Nephron (organoid): ENCODE measurements around the gene HAGHL.

ENCODE experiments used
- H3K27ac Mint-ChIP-seq, 3 experiments: 2 replicates each; pipeline ENCODE4 v1.8.0; 2020; ENCODE audit warnings: mixed read lengths in 3 of 3, mild to moderate bottlenecking in 2 of 3, moderate library complexity in 1 of 3
- H3K27me3 Mint-ChIP-seq: 2 replicates; pipeline ENCODE4 v1.8.0; 2021; ENCODE audit warnings: low read depth, mild to moderate bottlenecking, moderate library complexity, mixed read lengths
- H3K36me3 Mint-ChIP-seq: 2 replicates; pipeline ENCODE4 v1.8.0; 2020; ENCODE audit warnings: low read depth, mixed read lengths
- H3K4me1 Mint-ChIP-seq: 2 replicates; pipeline ENCODE4 v1.8.0; 2020; ENCODE audit warnings: mixed read lengths
- H3K4me3 Mint-ChIP-seq, 3 experiments: 2 replicates each; pipeline ENCODE4 v1.8.0; 2020; ENCODE audit warnings: mild to moderate bottlenecking in 3 of 3, mixed read lengths in 3 of 3, moderate library complexity in 2 of 3
- H3K9me3 Mint-ChIP-seq: 2 replicates; pipeline ENCODE4 v1.8.0; 2020; ENCODE audit warnings: mixed read lengths
- TF ChIP-seq, protein P1 (sequence below), 3 experiments: fragments of 200-600 bp; sonication (generic); IDR thresholded peaks; one replicate each; pipeline ENCODE4 v1.5.0; 2021; ENCODE audit warnings: antibody characterized with exemption in 3 of 3; ENCODE audit not compliant: unreplicated experiment in 3 of 3

Gene HAGHL, protein sequence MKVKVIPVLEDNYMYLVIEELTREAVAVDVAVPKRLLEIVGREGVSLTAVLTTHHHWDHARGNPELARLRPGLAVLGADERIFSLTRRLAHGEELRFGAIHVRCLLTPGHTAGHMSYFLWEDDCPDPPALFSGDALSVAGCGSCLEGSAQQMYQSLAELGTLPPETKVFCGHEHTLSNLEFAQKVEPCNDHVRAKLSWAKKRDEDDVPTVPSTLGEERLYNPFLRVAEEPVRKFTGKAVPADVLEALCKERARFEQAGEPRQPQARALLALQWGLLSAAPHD

DNA sequence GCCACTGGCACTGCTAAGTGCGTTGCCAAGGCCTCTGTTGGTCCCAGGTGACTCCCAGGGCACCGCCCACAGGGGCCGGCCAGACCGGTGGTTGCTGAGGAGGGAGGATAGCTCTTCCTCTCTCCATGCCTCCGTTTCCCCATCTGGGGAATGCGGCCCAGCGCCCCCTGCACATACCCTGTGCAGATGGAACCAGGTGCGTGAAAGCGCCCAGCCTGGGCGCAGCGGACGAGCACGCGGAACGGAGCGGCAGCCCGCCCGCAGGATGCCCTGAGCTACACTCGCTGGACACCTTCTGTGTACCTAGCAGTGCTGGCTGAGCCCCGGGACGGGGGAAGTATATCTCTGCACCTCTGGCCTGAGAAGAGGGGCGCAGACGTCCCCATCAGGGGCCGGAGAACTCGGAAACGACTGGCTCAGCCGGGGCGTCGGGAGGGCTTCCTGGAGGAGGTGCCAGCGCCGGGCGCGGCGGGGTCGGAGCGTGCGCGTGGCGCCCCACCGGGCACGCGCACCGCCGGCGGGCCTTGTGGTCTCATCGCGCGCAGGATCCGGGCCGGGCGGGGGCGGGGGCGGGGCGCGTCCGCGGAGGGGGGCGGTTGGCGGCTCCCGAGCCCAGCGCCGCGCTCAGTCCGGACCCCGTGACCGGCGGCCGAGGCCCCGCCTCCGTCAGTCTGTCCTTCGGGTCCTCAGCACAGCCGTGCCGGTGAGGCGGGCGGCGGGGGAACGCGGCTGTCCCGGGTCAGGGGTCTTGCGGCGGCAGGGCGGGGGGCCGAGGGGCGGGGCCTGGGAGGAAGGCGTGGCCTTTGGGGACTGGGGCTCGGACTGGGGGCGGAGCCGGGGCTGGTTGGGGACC is at the start of gene HAGHL, which contains the start of gene CCDC78:
Gene HAGHL, plus strand, starts transcription at position 669 of the 853 bp plus-strand sequence. CDS start 404 bp downstream, outside the sequence.
Gene CCDC78, minus strand, starts transcription at position 6 of the 853 bp plus-strand sequence. CDS start 76 bp downstream, outside the sequence.
- TF ChIP-seq, protein P1, sequence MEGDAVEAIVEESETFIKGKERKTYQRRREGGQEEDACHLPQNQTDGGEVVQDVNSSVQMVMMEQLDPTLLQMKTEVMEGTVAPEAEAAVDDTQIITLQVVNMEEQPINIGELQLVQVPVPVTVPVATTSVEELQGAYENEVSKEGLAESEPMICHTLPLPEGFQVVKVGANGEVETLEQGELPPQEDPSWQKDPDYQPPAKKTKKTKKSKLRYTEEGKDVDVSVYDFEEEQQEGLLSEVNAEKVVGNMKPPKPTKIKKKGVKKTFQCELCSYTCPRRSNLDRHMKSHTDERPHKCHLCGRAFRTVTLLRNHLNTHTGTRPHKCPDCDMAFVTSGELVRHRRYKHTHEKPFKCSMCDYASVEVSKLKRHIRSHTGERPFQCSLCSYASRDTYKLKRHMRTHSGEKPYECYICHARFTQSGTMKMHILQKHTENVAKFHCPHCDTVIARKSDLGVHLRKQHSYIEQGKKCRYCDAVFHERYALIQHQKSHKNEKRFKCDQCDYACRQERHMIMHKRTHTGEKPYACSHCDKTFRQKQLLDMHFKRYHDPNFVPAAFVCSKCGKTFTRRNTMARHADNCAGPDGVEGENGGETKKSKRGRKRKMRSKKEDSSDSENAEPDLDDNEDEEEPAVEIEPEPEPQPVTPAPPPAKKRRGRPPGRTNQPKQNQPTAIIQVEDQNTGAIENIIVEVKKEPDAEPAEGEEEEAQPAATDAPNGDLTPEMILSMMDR (IDR thresholded peaks at IDR 0.05; ENCODE audit: unreplicated experiment in 3 of 3) = no peak
- no peaks in the 10 kb centered on the region for H3K36me3 Mint-ChIP-seq
- H3K4me1 Mint-ChIP-seq = no peaks in the 10 kb centered on the region
- H3K9me3 Mint-ChIP-seq = no peaks in the 10 kb centered on the region
- H3K27me3 Mint-ChIP-seq = peaks cover 13% of the 10 kb centered on the region
- H3K4me3 Mint-ChIP-seq = peak within 1 kb of the TSS; percentile 22 to 75 (median 47)
- H3K27ac Mint-ChIP-seq = no peak within 1 kb of the TSS

DNA sequence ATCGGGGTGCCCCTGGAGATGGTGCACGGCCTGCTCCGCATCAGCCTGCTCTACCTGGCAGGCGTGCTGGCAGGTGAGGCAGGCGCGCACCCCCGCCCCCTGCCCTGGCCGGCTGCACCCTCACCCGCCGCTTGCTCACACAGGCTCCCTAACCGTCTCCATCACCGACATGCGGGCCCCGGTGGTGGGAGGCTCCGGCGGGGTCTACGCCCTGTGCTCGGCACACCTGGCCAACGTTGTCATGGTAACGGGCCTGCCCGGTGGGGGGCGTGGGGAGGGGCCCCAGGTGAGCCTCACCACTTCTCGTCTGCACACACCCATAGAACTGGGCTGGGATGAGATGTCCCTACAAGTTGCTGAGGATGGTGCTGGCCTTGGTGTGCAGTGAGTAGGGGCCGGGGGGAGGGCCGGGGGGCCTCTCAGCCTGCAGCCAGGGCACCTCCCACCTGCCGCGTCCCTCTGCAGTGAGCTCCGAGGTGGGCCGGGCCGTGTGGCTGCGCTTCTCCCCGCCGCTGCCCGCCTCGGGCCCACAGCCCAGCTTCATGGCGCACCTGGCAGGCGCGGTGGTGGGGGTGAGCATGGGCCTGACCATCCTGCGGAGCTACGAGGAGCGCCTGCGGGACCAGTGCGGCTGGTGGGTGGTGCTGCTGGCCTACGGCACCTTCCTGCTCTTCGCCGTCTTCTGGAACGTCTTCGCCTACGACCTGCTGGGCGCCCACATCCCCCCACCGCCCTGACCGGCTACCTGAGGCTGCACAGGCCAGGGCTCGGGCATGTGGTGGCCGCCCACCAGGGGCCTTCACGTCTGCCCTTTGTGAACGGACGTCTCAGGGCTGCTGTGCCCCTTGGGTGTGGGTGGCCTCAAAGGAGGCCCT is 49.4 kb upstream of the HAGHL start:
- Mint-ChIP-seq H3K36me3 (no peaks in the 10 kb centered on the region), H3K4me1 (peaks cover 3% of the 10 kb centered on the region), H3K4me3 (no peak overlapping the region), H3K27me3 (peaks cover 6% of the 10 kb centered on the region), H3K9me3 (no peaks in the 10 kb centered on the region), H3K27ac (no peak overlapping the region)
- TF ChIP-seq, protein P1 (IDR thresholded peaks at IDR 0.05; ENCODE audit: unreplicated experiment in 3 of 3) = no peak

DNA sequence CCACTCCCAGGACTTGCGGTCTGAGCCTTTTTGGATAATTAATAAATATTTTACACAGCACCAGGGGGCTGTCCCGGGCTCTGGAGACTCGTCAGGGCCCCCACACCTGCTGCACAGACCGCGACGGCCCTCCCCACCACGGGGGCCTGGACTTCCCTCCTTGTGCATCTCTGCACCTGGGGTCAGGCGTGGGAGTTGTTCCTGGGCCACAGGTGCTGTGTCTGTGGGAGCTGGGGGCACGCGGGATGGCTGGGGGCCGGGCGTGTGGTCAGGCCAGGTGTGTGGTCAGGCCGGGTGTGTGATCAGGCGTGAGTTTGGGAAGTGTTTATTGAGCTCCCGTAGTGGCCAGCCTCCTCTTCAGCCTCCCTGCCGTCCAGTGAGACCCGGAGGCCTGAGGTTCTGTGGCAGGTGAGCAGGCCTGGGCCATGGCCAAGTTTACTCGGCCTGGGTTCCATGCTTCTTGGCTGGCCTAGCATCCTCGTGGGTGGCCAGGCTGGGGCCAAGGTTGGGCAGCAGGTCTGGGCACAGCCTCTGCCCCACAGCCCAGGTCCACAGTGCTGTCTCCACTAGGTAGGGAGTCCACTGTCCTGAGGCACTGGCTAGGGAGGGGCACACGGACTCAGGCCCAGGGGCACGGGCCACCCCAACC is 48.6 kb upstream of the HAGHL start:
- Mint-ChIP-seq H3K4me1 (peaks cover 4% of the 10 kb centered on the region), H3K9me3 (no peaks in the 10 kb centered on the region), H3K27ac (no peak overlapping the region), H3K36me3 (no peaks in the 10 kb centered on the region), H3K27me3 (peaks cover 6% of the 10 kb centered on the region), H3K4me3 (peak overlapping the region in 2 of 3 experiments; percentile 86 to 88)
- TF ChIP-seq, protein P1 (IDR thresholded peaks at IDR 0.05; ENCODE audit: unreplicated experiment in 3 of 3) = no peak

DNA sequence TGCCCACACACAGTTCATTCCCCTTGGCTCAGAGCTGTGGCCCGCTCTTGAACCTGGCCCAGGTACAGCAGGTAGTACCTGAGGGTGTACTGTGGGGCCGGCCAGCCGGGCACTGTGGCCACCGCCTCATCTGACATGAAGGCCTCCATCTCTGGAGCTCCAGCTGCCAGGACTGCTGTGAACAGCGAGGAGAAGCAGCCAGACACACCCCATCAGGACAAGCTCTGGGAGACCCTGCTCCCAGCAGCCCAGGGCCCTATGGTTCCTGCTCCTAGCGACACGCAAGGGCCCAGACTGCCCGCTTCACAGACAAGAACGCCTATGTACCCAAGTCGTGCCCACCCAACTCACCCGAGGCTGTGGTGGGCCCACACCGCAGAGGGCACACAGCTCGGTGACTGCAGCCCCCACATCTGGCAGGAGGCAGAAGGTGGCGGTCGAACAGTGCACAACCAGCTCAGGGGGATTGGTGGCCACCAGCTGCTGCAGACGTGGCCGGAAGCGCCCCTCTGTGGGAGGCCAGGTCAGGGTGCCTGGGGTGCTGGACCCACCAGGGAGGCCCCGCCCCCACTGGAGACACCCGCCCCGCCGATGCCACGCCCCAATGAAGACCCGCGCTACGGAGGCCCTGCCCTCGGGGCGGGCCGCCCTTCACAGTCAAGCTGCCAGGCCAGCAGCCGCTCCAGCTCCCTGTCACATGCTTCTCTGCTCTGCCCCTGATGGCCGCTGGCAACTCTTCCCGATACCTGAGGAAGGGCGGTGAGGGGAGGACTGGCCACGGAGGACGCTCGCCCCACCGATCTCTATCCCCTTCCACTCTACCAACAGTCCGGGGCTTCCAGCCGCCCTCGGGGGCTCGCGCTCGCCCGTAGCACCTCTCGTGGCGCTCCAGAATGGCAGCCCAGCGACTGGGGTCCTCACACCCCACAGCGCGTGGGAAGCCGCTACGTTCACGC is 47.8 kb upstream of the HAGHL start:
- TF ChIP-seq, protein P1 (IDR thresholded peaks at IDR 0.05; ENCODE audit: unreplicated experiment in 3 of 3) = no peak
- Mint-ChIP-seq H3K9me3 (no peaks in the 10 kb centered on the region), H3K4me1 (peaks cover 4% of the 10 kb centered on the region), H3K27me3 (peaks cover 6% of the 10 kb centered on the region), H3K27ac (peak overlapping the region; percentile 70 to 88 (median 85)), H3K36me3 (no peaks in the 10 kb centered on the region), H3K4me3 (peak overlapping the region; percentile 86 to 90 (median 88))
